ENCODE measurements around the gene RNASET2.

GRCh38 chr6:166906376-166907044, 49.8 kb downstream of the RNASET2 start:
- no peak for TF ChIP-seq CTCF (conservative IDR thresholded peaks at IDR 0.05 in 1 of 2, IDR thresholded peaks at IDR 0.05 in 1 of 2; ENCODE audit: low read depth in 1 of 2, low read length in 2 of 2)
- no peak for TF ChIP-seq EZH2 (IDR thresholded peaks at IDR 0.05; ENCODE audit: low read length, missing control alignments)
